Heart right ventricle (tissue), 16 donors: ENCODE data around the gene ITPR2. TPM values are rescaled to one million over a fixed set of nuclear protein-coding genes. Genes with fewer than 3 reads are reported as not detected.

Experiments
- ATAC-seq, 8 donors: fragments of 200-7000 bp; cut with Tn5 transposase; one replicate each; pipeline ENCODE4 v1.9.1; 2020; ENCODE audit warnings: mild to moderate bottlenecking in 8 of 8, moderate library complexity in 8 of 8, moderate number of reproducible peaks in 1 of 8
- DNase-seq, 2 donors: peaks; one replicate each; pipeline ENCODE4 v3.0.0-alpha.2; 2020
- H3K27ac ChIP-seq, 10 donors: fragments of 200-600 bp; sonication (generic) in 2 of 10; one replicate each; pipeline versions ENCODE4 v1.5.0 to v1.8.0; 2020 to 2022; ENCODE audit warnings: mild to moderate bottlenecking in 3 of 10
- H3K27me3 ChIP-seq, 7 donors: fragments of 200-600 bp; one replicate each; pipeline ENCODE4 v1.8.0; 2021 to 2022; ENCODE audit warnings: mild to moderate bottlenecking in 2 of 7
- H3K36me3 ChIP-seq, 9 donors: fragments of 200-600 bp; sonication (generic) in 1 of 9; one replicate each; pipeline versions ENCODE4 v1.5.0 to v1.8.0; 2020 to 2022; ENCODE audit warnings: mild to moderate bottlenecking in 2 of 9
- H3K4me1 ChIP-seq, 9 donors: fragments of 200-600 bp; sonication (generic) in 1 of 9; one replicate each; pipeline versions ENCODE4 v1.5.0 to v1.8.0; 2020 to 2022; ENCODE audit warnings: mild to moderate bottlenecking in 4 of 9
- H3K4me3 ChIP-seq, 10 donors: fragments of 200-600 bp; sonication (generic) in 2 of 10; one replicate each; pipeline versions ENCODE4 v1.5.0 to v1.8.0; 2020 to 2022; ENCODE audit warnings: mild to moderate bottlenecking in 7 of 10, moderate library complexity in 2 of 10
- H3K9me3 ChIP-seq, 11 donors: fragments of 200-600 bp in 10 of 11; sonication (generic) in 2 of 11; one replicate each; pipeline versions ENCODE4 v1.5.0 to v1.8.0; 2013 to 2022; ENCODE audit warnings: mild to moderate bottlenecking in 2 of 11, control low read depth in 1 of 11, moderate library complexity in 1 of 11
- WGBS, 2 donors: extraction: QIAGEN DNeasy Blood & Tissue Kit; methylation state at CpG; one replicate each; pipeline ENCODE4 v1.1.7; 2013; ENCODE audit warnings: inconsistent platforms in 1 of 2; 5-methylcytosine and 5-hydroxymethylcytosine counted together
- intact Hi-C, 10 donors: fragments of 100-400 bp; cut with DNase I; formaldehyde crosslinking; loops; one replicate each; pipeline versions ENCODE4 v1.11.1 to v1.14.2; 2022
- polyA plus RNA-seq, 2 donors: library from polyadenylated mRNA; stranded (reverse); fragments of 200-250 nt; gene quantifications; one replicate each; pipeline ENCODE4 v1.2.3, GENCODE V29; 2013
- total RNA-seq, 10 donors: library from RNA; stranded (reverse); fragmentation: NEBNext Ultra II Directional in 3 of 10; extraction: Animal tissue kit (Norgen Biotek cat#: 25700) in 3 of 10; gene quantifications; one replicate each; pipeline versions ENCODE4 v1.2.1 to v1.2.4, GENCODE V29; 2021 to 2023
- TF ChIP-seq, protein P1 (sequence below), 9 donors: fragments of 200-600 bp; sonication (generic) in 2 of 9; IDR thresholded peaks; one replicate each; pipeline versions ENCODE4 v1.5.0 to v1.8.0; 2021 to 2022; ENCODE audit warnings: antibody characterized with exemption in 9 of 9, mild to moderate bottlenecking in 5 of 9, moderate library complexity in 1 of 9
- donor health status: Arrhythmogenic right ventricular cardiomyopathy.
- donor health status: ischemic (EF 13 %, LVEDD 7.1; RV severe dilation, severe dysfunction).
- donor health status: healthy with polysubstance abuse.
- donor health status: DM: no; HTN: yes; CAD: no.
- donor health status: DM: no; HTN: no; CAD: no.
- donor health status: ischemic (EF 25% LVEDD 6.9; RV normal size, moderate dysfunction).
- donor health status: ischemic (EF 25% LVEDD 5.7; RV mildly dilated, moderate dysfunction).
- donor health status: healthy.
- donor health status: DM: yes; HTN: yes; CAD: no.
- donor health status: Ischemic cardiomyopathy.
- donor health status: ischemic (EF 35%, LVEDD 5.7; RV mildly dilated, moderate dysfunction).
- donor health status: nonischemic (EF 11% LVEDD 7.7; RV severe dilation, severe dysfunction).
- donor health status: DM: yes; HTN: yes; CAD: no.
- donor health status: PGD.
- donor health status: ischemic (EF 29% LVEDD 5.4; RV normal size, mild dysfunction).
- donor health status: nonischemic (EF 23%, LVEDD 6.1; RV moderate dilation, normal function).

ITPR2 gene
- total and polyA plus RNA-seq, 12 donors = 2.0 to 18.9 (median 14.3) TPM

DNA sequence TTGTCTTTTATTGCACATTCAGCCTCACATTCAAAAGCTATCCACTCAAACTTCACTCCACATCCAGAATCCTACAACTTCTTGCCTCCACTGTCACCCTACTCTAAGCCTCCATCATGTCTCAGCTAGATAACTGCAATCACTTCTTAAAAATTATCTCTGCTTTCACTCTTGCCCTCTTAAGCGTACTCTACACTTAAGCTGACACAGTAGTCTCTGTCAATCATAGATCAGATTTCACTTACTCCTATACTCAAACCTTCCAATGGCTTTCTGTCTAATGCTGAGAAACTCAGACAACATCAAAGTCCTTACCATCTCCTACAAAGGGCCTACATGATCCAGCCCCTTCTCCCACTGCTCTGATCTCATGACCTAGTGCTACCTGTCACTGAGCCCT is 304.1 kb downstream of the ITPR2 start:
- H3K36me3 ChIP-seq = peaks cover 0 to 16% (median 0%) of the 10 kb centered on the region in 9 donors
- 60 to 76% methylated on average over 1 of the region's 1 CpG for WGBS, 2 donors
- intact Hi-C loops = no loop called here

DNA sequence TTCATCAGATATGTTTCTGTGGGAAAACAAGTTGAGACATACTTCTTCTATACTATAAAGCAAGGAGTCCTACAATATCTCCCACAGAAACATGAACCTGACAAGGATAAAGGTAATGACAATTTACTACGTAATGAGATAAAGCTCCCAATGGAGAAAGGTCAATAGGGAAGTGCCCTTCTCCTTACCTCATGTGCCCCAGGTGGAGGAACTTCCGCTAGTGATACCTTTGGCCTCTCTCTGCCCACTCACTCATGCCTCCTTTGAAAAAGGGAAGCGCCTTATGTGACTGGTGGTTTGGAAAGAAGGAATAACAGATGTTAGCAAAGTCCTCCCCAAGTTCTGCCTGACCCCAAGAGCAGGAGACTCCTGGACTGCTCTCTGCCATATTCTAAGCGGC is 305.3 kb downstream of the ITPR2 start:
- H3K4me1 ChIP-seq = peaks cover 0 to 12% (median 3%) of the 10 kb centered on the region in 9 donors
- H3K4me3 ChIP-seq = no peak overlapping the region
- H3K9me3 ChIP-seq = peaks cover 0 to 30% (median 16%) of the 10 kb centered on the region in 11 donors
- H3K27me3 ChIP-seq = no peaks in the 10 kb centered on the region
- intact Hi-C loops = no loop called here
- DNase-seq (no peak), ATAC-seq (no peak)
- H3K27ac ChIP-seq = no peak overlapping the region
- WGBS, 2 donors = 94 to 95% methylated on average over 4 of the region's 4 CpGs
- TF ChIP-seq, protein P1, sequence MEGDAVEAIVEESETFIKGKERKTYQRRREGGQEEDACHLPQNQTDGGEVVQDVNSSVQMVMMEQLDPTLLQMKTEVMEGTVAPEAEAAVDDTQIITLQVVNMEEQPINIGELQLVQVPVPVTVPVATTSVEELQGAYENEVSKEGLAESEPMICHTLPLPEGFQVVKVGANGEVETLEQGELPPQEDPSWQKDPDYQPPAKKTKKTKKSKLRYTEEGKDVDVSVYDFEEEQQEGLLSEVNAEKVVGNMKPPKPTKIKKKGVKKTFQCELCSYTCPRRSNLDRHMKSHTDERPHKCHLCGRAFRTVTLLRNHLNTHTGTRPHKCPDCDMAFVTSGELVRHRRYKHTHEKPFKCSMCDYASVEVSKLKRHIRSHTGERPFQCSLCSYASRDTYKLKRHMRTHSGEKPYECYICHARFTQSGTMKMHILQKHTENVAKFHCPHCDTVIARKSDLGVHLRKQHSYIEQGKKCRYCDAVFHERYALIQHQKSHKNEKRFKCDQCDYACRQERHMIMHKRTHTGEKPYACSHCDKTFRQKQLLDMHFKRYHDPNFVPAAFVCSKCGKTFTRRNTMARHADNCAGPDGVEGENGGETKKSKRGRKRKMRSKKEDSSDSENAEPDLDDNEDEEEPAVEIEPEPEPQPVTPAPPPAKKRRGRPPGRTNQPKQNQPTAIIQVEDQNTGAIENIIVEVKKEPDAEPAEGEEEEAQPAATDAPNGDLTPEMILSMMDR (IDR thresholded peaks at IDR 0.05) = no peak
- H3K36me3 ChIP-seq = peaks cover 0 to 16% (median 0%) of the 10 kb centered on the region in 9 donors

More for the DNA sequence above, 304.1 kb downstream of the ITPR2 start:
- no peak overlapping the region for H3K4me3 ChIP-seq
- no peak overlapping the region for H3K27ac ChIP-seq
- TF ChIP-seq, protein P1 (IDR thresholded peaks at IDR 0.05) = no peak
- peaks cover 0 to 30% (median 16%) of the 10 kb centered on the region in 11 donors for H3K9me3 ChIP-seq
- ATAC-seq (no peak), DNase-seq (no peak)
- no peaks in the 10 kb centered on the region for H3K27me3 ChIP-seq
- peaks cover 0 to 5% (median 2%) of the 10 kb centered on the region in 9 donors for H3K4me1 ChIP-seq

DNA sequence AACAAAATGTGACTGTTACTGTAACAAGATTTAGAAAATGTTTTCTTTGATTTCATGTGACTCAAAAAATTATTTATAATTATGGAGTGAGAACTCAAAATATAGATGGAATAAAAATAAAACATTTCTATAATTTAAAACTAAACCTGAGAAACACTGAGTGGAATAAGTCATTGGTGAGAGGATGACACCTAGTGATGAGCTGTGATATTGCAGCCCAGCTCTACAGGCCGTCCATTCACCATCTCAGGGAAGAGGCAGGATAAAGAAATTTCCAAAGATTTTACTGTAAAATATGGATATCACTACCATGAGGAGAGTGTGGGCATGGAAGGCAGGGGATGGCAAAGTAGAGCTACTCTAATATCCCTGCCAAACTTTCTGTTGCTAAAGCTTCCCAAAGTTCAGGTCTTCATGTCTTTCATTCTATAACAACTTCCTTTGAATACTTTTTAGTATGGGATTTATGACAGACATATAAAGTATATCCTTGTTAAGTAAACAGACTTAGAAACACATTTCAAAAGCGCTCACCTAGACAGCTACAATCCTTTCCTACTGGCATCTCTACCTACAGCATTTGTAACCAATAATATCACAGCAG is 308.0 kb downstream of the ITPR2 start:
- no peak for ATAC-seq
- Histone ChIP-seq H3K4me3 (no peak overlapping the region), H3K4me1 (peaks cover 0 to 19% (median 4%) of the 10 kb centered on the region in 9 donors), H3K27me3 (no peaks in the 10 kb centered on the region), H3K36me3 (peaks cover 0 to 16% (median 0%) of the 10 kb centered on the region in 9 donors), H3K27ac (no peak overlapping the region), H3K9me3 (peaks cover 0 to 30% (median 16%) of the 10 kb centered on the region in 11 donors)
- intact Hi-C loops = no loop called here
- 96% methylated on average over 2 of the region's 2 CpGs for WGBS, 2 donors
- TF ChIP-seq, protein P1 (IDR thresholded peaks at IDR 0.05) = peak in 8 of 9 donors; percentile 18 to 68 (median 42)
- no peak for DNase-seq

DNA sequence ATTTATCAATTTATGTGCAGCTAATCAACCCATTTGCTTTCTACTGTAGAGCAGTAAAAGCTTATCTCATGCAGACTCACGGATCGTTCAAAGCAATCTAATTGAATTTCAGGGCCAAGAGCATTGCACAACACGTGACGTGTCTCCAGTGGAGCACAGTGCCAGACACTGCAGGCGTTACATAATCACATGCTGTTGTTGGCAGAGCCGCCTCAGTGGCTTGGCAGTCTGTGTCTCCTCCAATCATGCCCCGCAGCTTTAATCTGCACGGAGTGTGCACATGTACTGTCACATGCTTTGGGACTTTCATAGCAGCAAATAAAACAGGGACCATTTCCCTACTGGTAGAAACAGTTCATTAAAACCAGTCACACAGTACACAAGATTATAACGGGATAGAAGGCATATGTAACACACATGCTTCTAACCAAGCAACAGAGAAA is 309.3 kb downstream of the ITPR2 start:
- no peaks in the 10 kb centered on the region for H3K27me3 ChIP-seq
- peaks cover 0 to 40% (median 21%) of the 10 kb centered on the region in 11 donors for H3K9me3 ChIP-seq
- TF ChIP-seq, protein P1 (IDR thresholded peaks at IDR 0.05) = no peak
- H3K4me3 ChIP-seq = no peak overlapping the region
- WGBS, 2 donors = 26 to 32% methylated on average over 9 of the region's 9 CpGs
- peaks cover 0 to 19% (median 4%) of the 10 kb centered on the region in 9 donors for H3K4me1 ChIP-seq
- H3K27ac ChIP-seq = peak overlapping the region in 7 of 10 donors; percentile 2 to 72 (median 53)
- intact Hi-C loops = no loop called here
- H3K36me3 ChIP-seq = peaks cover 0 to 16% (median 0%) of the 10 kb centered on the region in 9 donors
- peak; percentile 77 to 87 for DNase-seq
- ATAC-seq = peak; percentile 97 to 100 (median 100)
